ENCODE measurements around the gene MYEF2.

Gene MYEF2

GRCh38 chr15:48175126-48175525, 3.0 kb downstream of the MYEF2 start:
- H3K36me3 Mint-ChIP-seq: peaks cover 8% of the 10 kb centered on the region
- H3K27ac Mint-ChIP-seq: no peak overlapping the region
- H3K4me3 Mint-ChIP-seq: no peak overlapping the region
- peaks cover 16% of the 10 kb centered on the region for H3K9me3 Mint-ChIP-seq
- peaks cover 11% of the 10 kb centered on the region for H3K27me3 Mint-ChIP-seq
- peaks cover 18% of the 10 kb centered on the region for H3K4me1 Mint-ChIP-seq

GRCh38 chr15:48170981-48171380, 7.1 kb downstream of the MYEF2 start:
- Mint-ChIP-seq H3K36me3 (peaks cover 13% of the 10 kb centered on the region), H3K27ac (no peak overlapping the region), H3K4me1 (peaks cover 4% of the 10 kb centered on the region), H3K9me3 (peaks cover 20% of the 10 kb centered on the region), H3K27me3 (peaks cover 2% of the 10 kb centered on the region), H3K4me3 (no peak overlapping the region)

- no peak overlapping the region for H3K4me3 Mint-ChIP-seq
- H3K27me3 Mint-ChIP-seq: no peaks in the 10 kb centered on the region
- peaks cover 13% of the 10 kb centered on the region for H3K9me3 Mint-ChIP-seq
- H3K36me3 Mint-ChIP-seq: peaks cover 8% of the 10 kb centered on the region
- no peak overlapping the region for H3K27ac Mint-ChIP-seq
- H3K4me1 Mint-ChIP-seq: peaks cover 3% of the 10 kb centered on the region
These were observed 9.5 kb downstream of the MYEF2 start for GRCh38 chr15:48168616-48169015.

GRCh38 chr15:48153526-48153925, 24.6 kb downstream of the MYEF2 start:
- Mint-ChIP-seq H3K27ac (no peak overlapping the region), H3K27me3 (no peaks in the 10 kb centered on the region), H3K9me3 (no peaks in the 10 kb centered on the region), H3K36me3 (peaks cover 4% of the 10 kb centered on the region), H3K4me3 (no peak overlapping the region), H3K4me1 (no peaks in the 10 kb centered on the region)

- Mint-ChIP-seq H3K36me3 (peaks cover 4% of the 10 kb centered on the region), H3K4me1 (no peaks in the 10 kb centered on the region), H3K9me3 (no peaks in the 10 kb centered on the region), H3K27me3 (no peaks in the 10 kb centered on the region), H3K27ac (no peak overlapping the region), H3K4me3 (no peak overlapping the region)
These were observed 28.2 kb downstream of the MYEF2 start for GRCh38 chr15:48149858-48150257.

GRCh38 chr15:48147358-48147757, 30.7 kb downstream of the MYEF2 start:
- no peaks in the 10 kb centered on the region for H3K27me3 Mint-ChIP-seq
- H3K9me3 Mint-ChIP-seq: no peaks in the 10 kb centered on the region
- no peak overlapping the region for H3K27ac Mint-ChIP-seq
- peaks cover 3% of the 10 kb centered on the region for H3K36me3 Mint-ChIP-seq
- no peak overlapping the region for H3K4me3 Mint-ChIP-seq
- no peaks in the 10 kb centered on the region for H3K4me1 Mint-ChIP-seq

GRCh38 chr15:48145923-48146322, 32.2 kb downstream of the MYEF2 start:
- no peaks in the 10 kb centered on the region for H3K27me3 Mint-ChIP-seq
- no peak overlapping the region for H3K27ac Mint-ChIP-seq
- H3K4me1 Mint-ChIP-seq: no peaks in the 10 kb centered on the region
- no peak overlapping the region for H3K4me3 Mint-ChIP-seq
- no peaks in the 10 kb centered on the region for H3K9me3 Mint-ChIP-seq
- H3K36me3 Mint-ChIP-seq: no peaks in the 10 kb centered on the region

GRCh38 chr15:48144889-48145288, 33.2 kb downstream of the MYEF2 start:
- H3K27me3 Mint-ChIP-seq: no peaks in the 10 kb centered on the region
- no peak overlapping the region for H3K27ac Mint-ChIP-seq
- no peak overlapping the region for H3K4me3 Mint-ChIP-seq
- H3K4me1 Mint-ChIP-seq: no peaks in the 10 kb centered on the region
- H3K9me3 Mint-ChIP-seq: no peaks in the 10 kb centered on the region
- no peaks in the 10 kb centered on the region for H3K36me3 Mint-ChIP-seq

GRCh38 chr15:48143856-48144255, 34.2 kb downstream of the MYEF2 start:
- H3K27ac Mint-ChIP-seq: no peak overlapping the region
- H3K4me3 Mint-ChIP-seq: no peak overlapping the region
- H3K36me3 Mint-ChIP-seq: no peaks in the 10 kb centered on the region
- H3K27me3 Mint-ChIP-seq: no peaks in the 10 kb centered on the region
- H3K9me3 Mint-ChIP-seq: no peaks in the 10 kb centered on the region
- no peaks in the 10 kb centered on the region for H3K4me1 Mint-ChIP-seq

- no peaks in the 10 kb centered on the region for H3K27me3 Mint-ChIP-seq
- H3K27ac Mint-ChIP-seq: no peak overlapping the region
- H3K36me3 Mint-ChIP-seq: no peaks in the 10 kb centered on the region
- H3K4me3 Mint-ChIP-seq: no peak overlapping the region
- no peaks in the 10 kb centered on the region for H3K4me1 Mint-ChIP-seq
- H3K9me3 Mint-ChIP-seq: no peaks in the 10 kb centered on the region
These were observed 45.2 kb downstream of the MYEF2 start for GRCh38 chr15:48132874-48133273.

- Mint-ChIP-seq H3K36me3 (no peaks in the 10 kb centered on the region), H3K4me3 (no peak overlapping the region), H3K9me3 (no peaks in the 10 kb centered on the region), H3K4me1 (no peaks in the 10 kb centered on the region), H3K27me3 (peaks cover 5% of the 10 kb centered on the region), H3K27ac (no peak overlapping the region)
These were observed 46.8 kb downstream of the MYEF2 start for GRCh38 chr15:48131324-48131723.

GRCh38 chr15:48126667-48127355, 51.3 kb downstream of the MYEF2 start:
- Mint-ChIP-seq H3K9me3 (no peaks in the 10 kb centered on the region), H3K4me3 (no peak overlapping the region), H3K27me3 (peaks cover 10% of the 10 kb centered on the region), H3K27ac (no peak overlapping the region), H3K4me1 (no peaks in the 10 kb centered on the region), H3K36me3 (no peaks in the 10 kb centered on the region)

GRCh38 chr15:48121849-48122248, 56.2 kb downstream of the MYEF2 start:
- no peak overlapping the region for H3K4me3 Mint-ChIP-seq
- no peaks in the 10 kb centered on the region for H3K4me1 Mint-ChIP-seq
- peaks cover 9% of the 10 kb centered on the region for H3K27me3 Mint-ChIP-seq
- no peak overlapping the region for H3K27ac Mint-ChIP-seq
- H3K9me3 Mint-ChIP-seq: peaks cover 5% of the 10 kb centered on the region
- no peaks in the 10 kb centered on the region for H3K36me3 Mint-ChIP-seq

GRCh38 chr15:48120745-48121144, 57.4 kb downstream of the MYEF2 start, which contains the start of gene SLC24A5:
Gene SLC24A5 (plus strand): TSS chr15:48120990. CDS start chr15:48121045, 55 bp downstream.
- Mint-ChIP-seq H3K27me3 (peaks cover 4% of the 10 kb centered on the region), H3K27ac (peak within 1 kb of the TSS; percentile 2), H3K36me3 (no peaks in the 10 kb centered on the region), H3K4me3 (no peak within 1 kb of the TSS), H3K9me3 (peaks cover 5% of the 10 kb centered on the region), H3K4me1 (no peaks in the 10 kb centered on the region)

- Mint-ChIP-seq H3K27ac (no peak overlapping the region), H3K4me1 (no peaks in the 10 kb centered on the region), H3K36me3 (no peaks in the 10 kb centered on the region), H3K4me3 (no peak overlapping the region), H3K27me3 (peaks cover 8% of the 10 kb centered on the region), H3K9me3 (peaks cover 5% of the 10 kb centered on the region)
These were observed 58.8 kb downstream of the MYEF2 start for GRCh38 chr15:48119277-48119676.

GRCh38 chr15:48112242-48112641, 65.9 kb downstream of the MYEF2 start:
- H3K36me3 Mint-ChIP-seq: no peaks in the 10 kb centered on the region
- no peak overlapping the region for H3K27ac Mint-ChIP-seq
- no peaks in the 10 kb centered on the region for H3K9me3 Mint-ChIP-seq
- H3K4me1 Mint-ChIP-seq: no peaks in the 10 kb centered on the region
- no peak overlapping the region for H3K4me3 Mint-ChIP-seq
- H3K27me3 Mint-ChIP-seq: peaks cover 10% of the 10 kb centered on the region

Measured in activated naive CD4-positive, alpha-beta T cell treated with anti-CD3 and anti-CD28 coated beads, Interleukin-2, amount 50 U/mL, for 24 hours (primary cell).